C4-2B (cell line): Measurements from ENCODE around the gene BMAL1.

Experiments used
- ZFX ChIP-seq: fragments of 450-650 bp; IDR thresholded peaks from 2 replicates; pipeline ENCODE4 v1.6.1; 2017
- TF ChIP-seq, protein P1 (sequence below): fragments of 450-650 bp; conservative IDR thresholded peaks from 2 replicates; pipeline ENCODE4 v1.5.1; 2017; ENCODE audit warnings: mild to moderate bottlenecking

GRCh38 chr11:13235895-13236294 is 41.7 kb upstream of the BMAL1 start:
- TF ChIP-seq, protein P1, sequence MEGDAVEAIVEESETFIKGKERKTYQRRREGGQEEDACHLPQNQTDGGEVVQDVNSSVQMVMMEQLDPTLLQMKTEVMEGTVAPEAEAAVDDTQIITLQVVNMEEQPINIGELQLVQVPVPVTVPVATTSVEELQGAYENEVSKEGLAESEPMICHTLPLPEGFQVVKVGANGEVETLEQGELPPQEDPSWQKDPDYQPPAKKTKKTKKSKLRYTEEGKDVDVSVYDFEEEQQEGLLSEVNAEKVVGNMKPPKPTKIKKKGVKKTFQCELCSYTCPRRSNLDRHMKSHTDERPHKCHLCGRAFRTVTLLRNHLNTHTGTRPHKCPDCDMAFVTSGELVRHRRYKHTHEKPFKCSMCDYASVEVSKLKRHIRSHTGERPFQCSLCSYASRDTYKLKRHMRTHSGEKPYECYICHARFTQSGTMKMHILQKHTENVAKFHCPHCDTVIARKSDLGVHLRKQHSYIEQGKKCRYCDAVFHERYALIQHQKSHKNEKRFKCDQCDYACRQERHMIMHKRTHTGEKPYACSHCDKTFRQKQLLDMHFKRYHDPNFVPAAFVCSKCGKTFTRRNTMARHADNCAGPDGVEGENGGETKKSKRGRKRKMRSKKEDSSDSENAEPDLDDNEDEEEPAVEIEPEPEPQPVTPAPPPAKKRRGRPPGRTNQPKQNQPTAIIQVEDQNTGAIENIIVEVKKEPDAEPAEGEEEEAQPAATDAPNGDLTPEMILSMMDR = no peak
- TF ChIP-seq ZFX = no peak
